Measurements from ENCODE around the gene ATP2C1.
A peak's percentile ranks its signal among the peaks of the same experiment; 100 is the strongest.
"Not testable (repeated sequence)": the region's sequence is repeated elsewhere in the genome, so short reads cannot be mapped to it uniquely, and the experiment has no call there.

Gene ATP2C1

GRCh38 chr3:130991126-130991525, 97.2 kb downstream of the ATP2C1 start:
- no peak for DNase-seq

- no peak for DNase-seq
Measured at GRCh38 chr3:130992344-130992743, 98.5 kb downstream of the ATP2C1 start.

GRCh38 chr3:130997289-130997688, 103.4 kb downstream of the ATP2C1 start:
- DNase-seq, result peak; percentile 4

GRCh38 chr3:131001071-131001470, 107.2 kb downstream of the ATP2C1 start:
- no peak for DNase-seq

GRCh38 chr3:131004603-131005002, 110.7 kb downstream of the ATP2C1 start:
- DNase-seq, result no peak

- DNase-seq, result no peak
Measured at GRCh38 chr3:131007256-131007655, 113.4 kb downstream of the ATP2C1 start.

- peak; percentile 15 for DNase-seq
Measured at GRCh38 chr3:131007782-131008181, 113.9 kb downstream of the ATP2C1 start.

GRCh38 chr3:131008326-131008725, 114.4 kb downstream of the ATP2C1 start:
- DNase-seq, result no peak

- DNase-seq, result no peak
Measured at GRCh38 chr3:131009698-131010097, 115.8 kb downstream of the ATP2C1 start.

GRCh38 chr3:131018970-131019369, 125.1 kb downstream of the ATP2C1 start:
- no peak for DNase-seq

GRCh38 chr3:131020122-131020693, 126.3 kb downstream of the ATP2C1 start:
- DNase-seq, result no peak

- DNase-seq, result no peak
Measured at GRCh38 chr3:131025539-131025938, 131.7 kb downstream of the ATP2C1 start.

- DNase-seq, result peak; percentile 85
Measured at GRCh38 chr3:131026321-131027151, 132.7 kb downstream of the ATP2C1 start, which contains the start of the genes ASTE1 and NEK11. Gene ASTE1, minus strand, starts transcription at chr3:131026825. Its CDS starts 1,519 bp downstream, at chr3:131025306. Gene NEK11, plus strand, starts transcription at chr3:131026877. Its CDS starts 2,832 bp downstream, at chr3:131029709.

- DNase-seq, result no peak
Measured at GRCh38 chr3:131028844-131029243, 135.0 kb downstream of the ATP2C1 start.

- DNase-seq, result peak; percentile 28
Measured at GRCh38 chr3:131031660-131032059, 137.8 kb downstream of the ATP2C1 start.

- DNase-seq, result peak; percentile 51
Measured at GRCh38 chr3:131033480-131034080, 139.7 kb downstream of the ATP2C1 start.

- peak; percentile 65 for DNase-seq
Measured at GRCh38 chr3:131036200-131036816, 142.4 kb downstream of the ATP2C1 start.

GRCh38 chr3:131036986-131037385, 143.1 kb downstream of the ATP2C1 start:
- DNase-seq, result peak; percentile 43

- no peak for DNase-seq
Measured at GRCh38 chr3:131038326-131038725, 144.4 kb downstream of the ATP2C1 start.

- not testable (repeated sequence) for DNase-seq
Measured at GRCh38 chr3:131042271-131042985, 148.5 kb downstream of the ATP2C1 start.

GRCh38 chr3:131047582-131047981, 153.7 kb downstream of the ATP2C1 start:
- DNase-seq, result no peak

GRCh38 chr3:131048030-131048429, 154.1 kb downstream of the ATP2C1 start:
- no peak for DNase-seq

- DNase-seq, result no peak
Measured at GRCh38 chr3:131050001-131050400, 156.1 kb downstream of the ATP2C1 start.
